HG02588 (cell line): Measurements from ENCODE around the gene STRIP2.

Experiments used
- ATAC-seq: cut with Tn5 transposase; IDR thresholded peaks from one replicate; pipeline ENCODE4 v1.9.1; 2021; ENCODE audit warnings: mild to moderate bottlenecking, moderate library complexity; ENCODE audit not compliant: unreplicated experiment

The STRIP2 gene

GRCh38 chr7:129482781-129483180 is 48.5 kb downstream of the STRIP2 start:
- ATAC-seq = no peak

DNA sequence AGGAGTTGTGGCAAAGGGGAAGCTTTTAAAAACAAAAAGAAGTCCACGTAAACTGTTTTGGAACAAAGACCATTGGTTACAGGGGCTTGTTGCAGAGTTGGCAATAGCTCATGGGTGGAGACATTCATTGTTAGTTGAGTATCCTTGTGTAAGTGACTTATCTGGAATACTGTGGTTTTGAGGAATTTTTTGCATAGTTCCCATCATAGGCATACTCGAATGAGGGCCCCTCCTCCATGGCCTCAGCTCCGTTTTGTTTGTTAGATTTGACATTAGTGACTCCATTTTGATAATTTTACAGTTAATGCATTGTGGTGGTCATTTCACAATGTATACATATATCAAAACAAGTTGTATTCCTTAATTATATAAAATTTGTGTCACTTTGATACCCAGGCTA is 55.3 kb downstream of the STRIP2 start:
- no peak for ATAC-seq

- no peak for ATAC-seq
Observed at GRCh38 chr7:129492391-129492790, 58.2 kb downstream of the STRIP2 start.

- no peak for ATAC-seq
Observed at GRCh38 chr7:129493555-129493954, 59.3 kb downstream of the STRIP2 start.

GRCh38 chr7:129494041-129494440 is 59.8 kb downstream of the STRIP2 start:
- peak; percentile 74 for ATAC-seq

- no peak for ATAC-seq
Observed at GRCh38 chr7:129495987-129496386, 61.8 kb downstream of the STRIP2 start.

GRCh38 chr7:129496653-129497052 is 62.4 kb downstream of the STRIP2 start:
- no peak for ATAC-seq

DNA sequence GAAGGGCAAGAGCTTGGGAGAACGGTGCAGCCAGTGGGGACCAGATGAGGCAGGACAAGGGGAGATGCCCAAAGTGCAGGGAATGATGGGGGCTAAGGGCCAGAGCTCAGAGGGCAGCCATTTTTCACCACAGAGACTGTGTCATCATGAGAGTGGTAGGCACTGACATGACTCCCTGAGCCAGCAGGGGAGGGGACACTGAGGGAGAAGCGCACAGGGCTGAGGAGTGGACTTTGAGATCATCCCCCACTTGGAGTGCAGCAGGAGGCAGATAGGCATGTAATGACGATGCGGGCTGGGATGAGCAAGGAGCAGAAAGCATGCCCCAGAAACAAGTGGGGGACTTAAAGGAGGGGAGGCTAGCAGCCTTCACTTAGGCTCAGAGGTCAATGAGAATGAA is 62.9 kb downstream of the STRIP2 start:
- ATAC-seq = no peak

DNA sequence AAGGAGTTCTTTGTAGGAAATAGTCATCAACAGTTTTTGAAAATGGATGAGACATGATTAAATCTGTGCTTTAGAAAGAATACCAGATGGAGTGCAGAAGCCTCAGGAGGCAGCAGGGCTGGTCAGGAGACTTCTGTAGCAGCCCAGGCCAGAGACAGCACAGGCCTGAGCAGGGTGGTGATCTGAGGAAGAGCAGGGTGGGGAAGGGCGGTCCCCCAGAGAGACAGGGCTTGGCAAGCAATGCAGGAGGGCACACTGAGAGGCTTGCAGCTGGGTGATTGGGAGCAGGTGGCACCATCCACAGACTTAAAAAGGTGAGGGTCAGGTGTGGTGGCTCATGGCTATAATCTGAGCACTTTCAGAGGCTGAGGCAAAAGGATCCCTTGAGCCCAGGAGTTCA is 63.8 kb downstream of the STRIP2 start:
- no peak for ATAC-seq

DNA sequence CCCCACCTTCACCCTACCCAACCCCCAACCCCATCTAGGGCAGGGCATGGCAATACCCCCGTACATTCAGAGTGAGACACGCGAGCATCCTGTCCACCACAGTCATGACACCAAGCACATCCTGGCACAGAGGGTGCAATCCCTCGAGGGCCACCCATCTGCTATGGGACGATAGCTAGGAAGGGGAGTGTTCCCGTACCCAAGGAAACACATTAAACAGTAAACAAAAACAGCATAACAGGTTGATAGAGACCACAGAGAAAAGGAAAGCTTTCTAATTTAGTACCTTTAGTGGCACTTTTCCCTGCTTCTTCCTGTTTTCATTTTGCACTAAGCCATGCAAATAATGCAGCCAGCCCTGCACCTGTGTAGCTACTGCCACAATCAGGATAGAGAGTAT is 65.8 kb downstream of the STRIP2 start:
- no peak for ATAC-seq

GRCh38 chr7:129501760-129502707 is 67.8 kb downstream of the STRIP2 start, which contains the start of gene SMKR1:
Gene SMKR1, plus strand, starts transcription at chr7:129502531. Its CDS starts 294 bp downstream, at chr7:129502825.
- peak; percentile 91 for ATAC-seq

- ATAC-seq = peak; percentile 13
Observed at GRCh38 chr7:129502708-129503685, 68.8 kb downstream of the STRIP2 start.

GRCh38 chr7:129503725-129504124 is 69.5 kb downstream of the STRIP2 start:
- ATAC-seq = no peak

GRCh38 chr7:129512192-129512591 is 78.0 kb downstream of the STRIP2 start:
- no peak for ATAC-seq

DNA sequence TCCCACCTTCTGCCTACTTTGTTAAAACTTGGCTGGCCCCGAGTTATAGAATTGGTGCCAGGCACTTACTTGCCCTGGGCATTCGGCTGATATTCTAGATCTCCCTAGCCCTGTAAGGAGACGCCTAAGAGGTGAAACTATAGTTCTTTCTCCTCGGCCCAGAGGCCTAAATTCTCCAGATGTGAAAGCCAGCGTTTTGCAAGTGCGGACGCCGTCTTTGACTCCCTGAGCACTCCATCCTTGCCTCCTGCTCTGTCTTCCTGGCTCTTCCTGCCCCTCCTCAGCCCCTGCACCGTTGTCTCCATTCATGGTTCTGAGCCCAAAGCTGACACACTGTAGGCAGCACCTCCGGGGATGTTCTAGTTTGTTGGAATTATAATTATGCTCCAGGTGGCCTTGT is 79.3 kb downstream of the STRIP2 start:
- ATAC-seq = no peak

DNA sequence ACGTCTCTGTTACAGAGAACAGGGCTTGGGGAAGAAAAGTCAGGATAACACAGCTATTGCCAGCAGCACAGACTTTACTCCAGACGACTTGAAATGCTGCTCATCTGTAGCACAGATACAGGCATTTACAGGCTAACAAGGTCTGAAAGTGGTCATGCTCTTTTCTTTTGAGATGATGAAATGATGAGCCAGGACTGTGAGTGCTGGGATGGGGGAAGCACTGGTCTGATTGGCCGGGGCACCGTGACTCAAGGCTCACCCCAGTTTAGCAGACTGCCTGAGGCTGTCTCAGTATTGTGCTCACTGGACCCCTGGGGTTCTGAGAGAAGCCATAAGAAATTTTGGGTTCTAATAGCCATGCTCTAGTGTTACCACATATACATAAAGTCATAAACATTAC is 80.5 kb downstream of the STRIP2 start:
- ATAC-seq = no peak

GRCh38 chr7:129515381-129515780 is 81.1 kb downstream of the STRIP2 start:
- no peak for ATAC-seq

- ATAC-seq = no peak
Observed at GRCh38 chr7:129517931-129518330, 83.7 kb downstream of the STRIP2 start.

DNA sequence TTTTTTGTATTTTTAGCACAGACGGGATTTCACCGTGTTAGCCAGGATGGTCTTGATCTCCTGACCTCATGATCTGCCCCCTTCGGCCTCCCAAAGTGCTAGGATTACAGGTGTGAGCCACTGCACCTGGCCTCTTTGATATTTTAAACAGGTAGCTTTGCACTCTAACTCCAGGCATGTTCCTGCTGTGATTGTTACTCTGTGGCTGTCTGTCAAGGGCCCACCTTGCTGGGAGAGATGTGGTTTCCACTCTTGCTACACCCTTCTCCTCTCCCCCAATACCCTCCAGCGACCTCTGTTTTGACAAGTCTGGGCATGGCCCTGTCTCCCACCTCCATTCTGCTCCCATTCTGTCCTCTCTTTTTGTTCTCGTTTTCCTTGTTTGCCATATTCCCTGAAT is 85.2 kb downstream of the STRIP2 start:
- ATAC-seq = no peak

GRCh38 chr7:129522088-129522970 is 88.1 kb downstream of the STRIP2 start:
- ATAC-seq = no peak
